ENCODE data around the gene EML6.

DNA sequence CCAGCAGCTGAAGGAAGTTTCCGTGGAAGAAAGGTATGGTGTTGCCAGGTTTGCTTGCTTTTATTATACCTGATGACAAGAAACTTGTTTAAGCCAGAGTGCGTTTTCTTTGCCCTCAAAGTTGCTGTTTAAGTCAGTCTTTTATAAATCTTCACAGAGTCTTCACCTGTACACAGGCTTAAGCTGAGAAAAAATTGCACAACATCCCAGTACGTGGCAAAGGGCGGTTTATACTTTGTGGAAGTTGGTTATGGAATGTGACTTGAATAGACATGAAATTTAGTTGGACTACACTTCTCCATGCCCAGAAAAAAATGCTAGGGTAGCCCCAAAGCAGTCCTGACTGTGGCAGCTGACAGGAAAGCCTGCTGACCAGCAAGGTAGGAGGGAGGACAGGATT lies 205.3 kb downstream of the EML6 start:
- TF ChIP-seq CTCF (IDR thresholded peaks at IDR 0.05) (no peak), POLR2A (IDR thresholded peaks at IDR 0.05) (no peak)
